Measurements from ENCODE around the gene TTC3.

- TF ChIP-seq KLF9 (tag by site-specific recombination; IDR thresholded peaks at IDR 0.05; ENCODE audit: low read depth) = no peak
- no peak for TF ChIP-seq CTCF (tag by site-specific recombination; IDR thresholded peaks at IDR 0.05)
- TF ChIP-seq TCF7L2 (IDR thresholded peaks at IDR 0.05; ENCODE audit: borderline replicate concordance, low read depth, low read length) = no peak
- TF ChIP-seq ZNF138 (tag by site-specific recombination; IDR thresholded peaks at IDR 0.05; ENCODE audit: borderline replicate concordance) = no peak
- no peak for TF ChIP-seq ZNF274 (IDR thresholded peaks at IDR 0.05; ENCODE audit: low read length)
- TF ChIP-seq ZNF274 (tag by site-specific recombination; IDR thresholded peaks at IDR 0.05; ENCODE audit: borderline replicate concordance) = no peak
- TF ChIP-seq BCL6B (tag by site-specific recombination; IDR thresholded peaks at IDR 0.05) = no peak
- TF ChIP-seq PBX3 (CRISPR knock-in tag; IDR thresholded peaks at IDR 0.05) = no peak
- TF ChIP-seq, protein P1, sequence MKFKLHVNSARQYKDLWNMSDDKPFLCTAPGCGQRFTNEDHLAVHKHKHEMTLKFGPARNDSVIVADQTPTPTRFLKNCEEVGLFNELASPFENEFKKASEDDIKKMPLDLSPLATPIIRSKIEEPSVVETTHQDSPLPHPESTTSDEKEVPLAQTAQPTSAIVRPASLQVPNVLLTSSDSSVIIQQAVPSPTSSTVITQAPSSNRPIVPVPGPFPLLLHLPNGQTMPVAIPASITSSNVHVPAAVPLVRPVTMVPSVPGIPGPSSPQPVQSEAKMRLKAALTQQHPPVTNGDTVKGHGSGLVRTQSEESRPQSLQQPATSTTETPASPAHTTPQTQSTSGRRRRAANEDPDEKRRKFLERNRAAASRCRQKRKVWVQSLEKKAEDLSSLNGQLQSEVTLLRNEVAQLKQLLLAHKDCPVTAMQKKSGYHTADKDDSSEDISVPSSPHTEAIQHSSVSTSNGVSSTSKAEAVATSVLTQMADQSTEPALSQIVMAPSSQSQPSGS (tag by site-specific recombination; IDR thresholded peaks at IDR 0.05; ENCODE audit: low read depth) = no peak
- TF ChIP-seq, protein P2, sequence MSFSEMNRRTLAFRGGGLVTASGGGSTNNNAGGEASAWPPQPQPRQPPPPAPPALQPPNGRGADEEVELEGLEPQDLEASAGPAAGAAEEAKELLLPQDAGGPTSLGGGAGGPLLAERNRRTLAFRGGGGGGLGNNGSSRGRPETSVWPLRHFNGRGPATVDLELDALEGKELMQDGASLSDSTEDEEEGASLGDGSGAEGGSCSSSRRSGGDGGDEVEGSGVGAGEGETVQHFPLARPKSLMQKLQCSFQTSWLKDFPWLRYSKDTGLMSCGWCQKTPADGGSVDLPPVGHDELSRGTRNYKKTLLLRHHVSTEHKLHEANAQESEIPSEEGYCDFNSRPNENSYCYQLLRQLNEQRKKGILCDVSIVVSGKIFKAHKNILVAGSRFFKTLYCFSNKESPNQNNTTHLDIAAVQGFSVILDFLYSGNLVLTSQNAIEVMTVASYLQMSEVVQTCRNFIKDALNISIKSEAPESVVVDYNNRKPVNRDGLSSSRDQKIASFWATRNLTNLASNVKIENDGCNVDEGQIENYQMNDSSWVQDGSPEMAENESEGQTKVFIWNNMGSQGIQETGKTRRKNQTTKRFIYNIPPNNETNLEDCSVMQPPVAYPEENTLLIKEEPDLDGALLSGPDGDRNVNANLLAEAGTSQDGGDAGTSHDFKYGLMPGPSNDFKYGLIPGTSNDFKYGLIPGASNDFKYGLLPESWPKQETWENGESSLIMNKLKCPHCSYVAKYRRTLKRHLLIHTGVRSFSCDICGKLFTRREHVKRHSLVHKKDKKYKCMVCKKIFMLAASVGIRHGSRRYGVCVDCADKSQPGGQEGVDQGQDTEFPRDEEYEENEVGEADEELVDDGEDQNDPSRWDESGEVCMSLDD (tag by site-specific recombination; IDR thresholded peaks at IDR 0.05) = no peak
- no peak for TF ChIP-seq ZNF776 (tag by site-specific recombination; IDR thresholded peaks at IDR 0.05; ENCODE audit: borderline replicate concordance)
- TF ChIP-seq, protein P3, sequence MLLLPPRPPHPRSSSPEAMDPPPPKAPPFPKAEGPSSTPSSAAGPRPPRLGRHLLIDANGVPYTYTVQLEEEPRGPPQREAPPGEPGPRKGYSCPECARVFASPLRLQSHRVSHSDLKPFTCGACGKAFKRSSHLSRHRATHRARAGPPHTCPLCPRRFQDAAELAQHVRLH (tag by site-specific recombination; IDR thresholded peaks at IDR 0.05) = no peak
Measured at GRCh38 chr21:37226041-37226920, 153.2 kb downstream of the TTC3 start.
